Right lobe of liver (tissue), 4 donors: Measurements from ENCODE around the gene TNFRSF11A.

Experiments
- CTCF ChIP-seq, 4 donors: fragments of 200-600 bp in 3 of 4; fragments of 450-650 bp in 1 of 4; IDR thresholded peaks; one replicate each; pipeline versions ENCODE4 v1.5.1 to v1.8.0; 2016 to 2022; ENCODE audit warnings: antibody characterized with exemption in 4 of 4, mild to moderate bottlenecking in 2 of 4
- POLR2A ChIP-seq: fragments of 450-650 bp; IDR thresholded peaks from one replicate; pipeline ENCODE4 v1.6.1; 2017; ENCODE audit warnings: antibody characterized with exemption, mild to moderate bottlenecking
- donor health status: DM: no; HTN: no; CAD: no.
- donor health status: DM: no; HTN: no; CAD: no.
- donor health status: DM: no; HTN: yes; CAD: no.

GRCh38 chr18:62381373-62381772 lies 56.3 kb downstream of the TNFRSF11A start:
- TF ChIP-seq CTCF (IDR thresholded peaks at IDR 0.05) (no peak), POLR2A (no peak)
